DOHH2 (cell line): ENCODE data around the gene PTPDC1.
"Not testable (repeated sequence)": the region's sequence is repeated elsewhere in the genome, so short reads cannot be mapped to it uniquely, and the experiment has no call there.

ENCODE experiments used
- H3F3A ChIP-seq: fragments of 200-600 bp; sonication (generic), shearing (Covaris generic); 2 replicates; pipeline ENCODE4 v1.6.0; 2016; ENCODE audit warnings: antibody characterized with exemption, mild to moderate bottlenecking; ENCODE audit not compliant: control insufficient read depth, insufficient read depth
- H3K27ac ChIP-seq: fragments of 200-600 bp; sonication (generic); 2 replicates; pipeline ENCODE4 v1.5.1; 2014; ENCODE audit warnings: low read depth, mild to moderate bottlenecking, low read length, moderate library complexity
- H3K27me3 ChIP-seq: fragments of 200-600 bp; sonication (generic); 2 replicates; pipeline ENCODE4 v1.6.1; 2014; ENCODE audit warnings: mild to moderate bottlenecking, low read length, mixed read lengths; ENCODE audit not compliant: control insufficient read depth
- H3K36me3 ChIP-seq: fragments of 200-600 bp; sonication (generic); 2 replicates; pipeline ENCODE4 v1.6.1; 2014; ENCODE audit warnings: mild to moderate bottlenecking, low read length, moderate library complexity, mixed read lengths; ENCODE audit not compliant: control insufficient read depth
- H3K4me1 ChIP-seq: fragments of 200-600 bp; sonication (generic); 2 replicates; pipeline ENCODE4 v1.6.1; 2014; ENCODE audit warnings: mild to moderate bottlenecking, low read length, mixed read lengths; ENCODE audit not compliant: control insufficient read depth
- H3K4me2 ChIP-seq: fragments of 200-600 bp; sonication (generic); 2 replicates; pipeline ENCODE4 v1.6.0; 2014; ENCODE audit warnings: mild to moderate bottlenecking, low read length, moderate library complexity
- H3K4me3 ChIP-seq: fragments of 200-600 bp; sonication (generic); 2 replicates; pipeline ENCODE4 v1.5.1; 2014; ENCODE audit warnings: mild to moderate bottlenecking, low read length, mixed read lengths
- H3K79me2 ChIP-seq: fragments of 200-600 bp; sonication (generic); 2 replicates; pipeline ENCODE4 v1.6.1; 2014; ENCODE audit warnings: mild to moderate bottlenecking, low read length, mixed read lengths; ENCODE audit not compliant: control insufficient read depth
- H3K9me2 ChIP-seq: fragments of 200-600 bp; sonication (generic); replicated peaks from 2 replicates; pipeline ENCODE4 v1.6.1; 2014; ENCODE audit warnings: mild to moderate bottlenecking, low read length, mixed read lengths; ENCODE audit not compliant: control insufficient read depth
- H3K9me3 ChIP-seq: fragments of 200-600 bp; sonication (generic); 2 replicates; pipeline ENCODE4 v1.6.1; 2014; ENCODE audit warnings: antibody characterized with exemption, low read length, mixed read lengths; ENCODE audit not compliant: control insufficient read depth, insufficient read depth
- H4K20me1 ChIP-seq: fragments of 200-600 bp; sonication (generic); 2 replicates; pipeline ENCODE4 v1.6.0; 2014; ENCODE audit warnings: low read depth, mild to moderate bottlenecking, antibody characterized with exemption, low read length, moderate library complexity; ENCODE audit not compliant: control insufficient read depth, insufficient read depth
- EZH2phosphoT487 ChIP-seq: fragments of 200-600 bp; sonication (generic); IDR thresholded peaks from 2 replicates; pipeline ENCODE4 v1.6.1; 2017; ENCODE audit warnings: borderline replicate concordance, mild to moderate bottlenecking, antibody characterized with exemption, low read length, moderate library complexity, mixed read lengths
- TF ChIP-seq, protein P1 (sequence below): fragments of 200-600 bp; sonication (generic); IDR thresholded peaks from one replicate; pipeline ENCODE4 v1.5.1; 2014; ENCODE audit warnings: antibody characterized with exemption, mild to moderate bottlenecking, low read depth, low read length; ENCODE audit not compliant: poor library complexity, severe bottlenecking

The PTPDC1 gene

GRCh38 chr9:94112716-94113465, 28.6 kb downstream of the PTPDC1 start:
- no peak overlapping the region for H3K4me2 ChIP-seq
- no peak for TF ChIP-seq EZH2phosphoT487
- TF ChIP-seq, protein P1, sequence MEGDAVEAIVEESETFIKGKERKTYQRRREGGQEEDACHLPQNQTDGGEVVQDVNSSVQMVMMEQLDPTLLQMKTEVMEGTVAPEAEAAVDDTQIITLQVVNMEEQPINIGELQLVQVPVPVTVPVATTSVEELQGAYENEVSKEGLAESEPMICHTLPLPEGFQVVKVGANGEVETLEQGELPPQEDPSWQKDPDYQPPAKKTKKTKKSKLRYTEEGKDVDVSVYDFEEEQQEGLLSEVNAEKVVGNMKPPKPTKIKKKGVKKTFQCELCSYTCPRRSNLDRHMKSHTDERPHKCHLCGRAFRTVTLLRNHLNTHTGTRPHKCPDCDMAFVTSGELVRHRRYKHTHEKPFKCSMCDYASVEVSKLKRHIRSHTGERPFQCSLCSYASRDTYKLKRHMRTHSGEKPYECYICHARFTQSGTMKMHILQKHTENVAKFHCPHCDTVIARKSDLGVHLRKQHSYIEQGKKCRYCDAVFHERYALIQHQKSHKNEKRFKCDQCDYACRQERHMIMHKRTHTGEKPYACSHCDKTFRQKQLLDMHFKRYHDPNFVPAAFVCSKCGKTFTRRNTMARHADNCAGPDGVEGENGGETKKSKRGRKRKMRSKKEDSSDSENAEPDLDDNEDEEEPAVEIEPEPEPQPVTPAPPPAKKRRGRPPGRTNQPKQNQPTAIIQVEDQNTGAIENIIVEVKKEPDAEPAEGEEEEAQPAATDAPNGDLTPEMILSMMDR, result no peak
- H3K9me3 ChIP-seq, result no peaks in the 10 kb centered on the region

GRCh38 chr9:94120088-94120487, 35.8 kb downstream of the PTPDC1 start:
- H3K4me3 ChIP-seq, H3K27ac ChIP-seq, H3K27me3 ChIP-seq, H4K20me1 ChIP-seq, H3K4me1 ChIP-seq, H3K9me2 ChIP-seq, H3K4me2 ChIP-seq, H3F3A ChIP-seq, H3K36me3 ChIP-seq, H3K9me3 ChIP-seq, H3K79me2 ChIP-seq: not testable (repeated sequence)

More at GRCh38 chr9:94112716-94113465, 28.6 kb downstream of the PTPDC1 start:
- Histone ChIP-seq H3K27ac (no peak overlapping the region), H3K79me2 (no peaks in the 10 kb centered on the region), H3K4me1 (no peaks in the 10 kb centered on the region), H3K27me3 (no peaks in the 10 kb centered on the region), H3K36me3 (no peaks in the 10 kb centered on the region), H4K20me1 (no peaks in the 10 kb centered on the region), H3F3A (no peaks in the 10 kb centered on the region), H3K4me3 (no peak overlapping the region), H3K9me2 (no peaks in the 10 kb centered on the region)

DNA sequence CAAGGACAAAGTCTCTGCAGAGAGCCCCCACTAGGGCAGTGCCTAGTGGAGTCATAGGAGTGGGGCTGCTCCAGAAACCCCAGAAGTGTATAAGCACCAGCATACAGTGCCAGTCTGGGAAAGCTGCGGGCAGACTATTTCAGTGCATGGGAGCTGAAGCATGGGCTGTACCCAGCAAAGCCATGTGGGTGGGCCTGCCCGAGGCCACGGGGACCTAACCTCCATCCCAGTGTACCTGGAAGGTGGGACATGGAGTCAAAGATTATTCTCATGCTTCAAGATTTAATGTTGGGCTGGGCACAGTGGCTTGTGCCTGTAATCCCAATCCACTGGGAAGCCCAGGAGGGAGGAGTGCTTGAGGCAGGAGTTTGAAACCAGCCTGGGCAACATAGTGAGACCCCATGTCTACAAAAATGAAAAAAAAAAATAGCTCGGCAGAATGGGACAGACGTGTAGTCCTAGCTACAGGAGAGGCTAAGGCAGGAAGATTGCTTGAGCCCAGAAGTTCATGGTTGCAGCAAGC, 36.7 kb downstream of the PTPDC1 start:
- H3K36me3 ChIP-seq, result no peaks in the 10 kb centered on the region
- H4K20me1 ChIP-seq, result no peaks in the 10 kb centered on the region
- H3K27me3 ChIP-seq, result no peaks in the 10 kb centered on the region
- no peak for TF ChIP-seq EZH2phosphoT487
- TF ChIP-seq, protein P1, result no peak
- no peaks in the 10 kb centered on the region for H3K79me2 ChIP-seq
- H3K9me3 ChIP-seq, result no peaks in the 10 kb centered on the region; the same call in 1 of the 2 replicates
- H3F3A ChIP-seq, result no peaks in the 10 kb centered on the region
- H3K4me2 ChIP-seq, result no peak overlapping the region
- no peaks in the 10 kb centered on the region for H3K9me2 ChIP-seq
- H3K4me1 ChIP-seq, result no peaks in the 10 kb centered on the region
- H3K4me3 ChIP-seq, result no peak overlapping the region
- no peak overlapping the region for H3K27ac ChIP-seq

- Histone ChIP-seq H3K9me2 (no peaks in the 10 kb centered on the region), H3K79me2 (no peaks in the 10 kb centered on the region), H3K4me1 (no peaks in the 10 kb centered on the region), H3K27me3 (no peaks in the 10 kb centered on the region), H3K27ac (no peak overlapping the region), H3K36me3 (no peaks in the 10 kb centered on the region), H3F3A (no peaks in the 10 kb centered on the region), H3K4me3 (no peak overlapping the region), H3K4me2 (no peak overlapping the region), H4K20me1 (no peaks in the 10 kb centered on the region), H3K9me3 (peaks cover 17% of the 10 kb centered on the region; the same call in 1 of the 2 replicates)
- TF ChIP-seq, protein P1, result no peak
- no peak for TF ChIP-seq EZH2phosphoT487
Observed at GRCh38 chr9:94126844-94127243, 42.6 kb downstream of the PTPDC1 start.
